ENCODE results near the gene CLEC14A.

CLEC14A gene

DNA sequence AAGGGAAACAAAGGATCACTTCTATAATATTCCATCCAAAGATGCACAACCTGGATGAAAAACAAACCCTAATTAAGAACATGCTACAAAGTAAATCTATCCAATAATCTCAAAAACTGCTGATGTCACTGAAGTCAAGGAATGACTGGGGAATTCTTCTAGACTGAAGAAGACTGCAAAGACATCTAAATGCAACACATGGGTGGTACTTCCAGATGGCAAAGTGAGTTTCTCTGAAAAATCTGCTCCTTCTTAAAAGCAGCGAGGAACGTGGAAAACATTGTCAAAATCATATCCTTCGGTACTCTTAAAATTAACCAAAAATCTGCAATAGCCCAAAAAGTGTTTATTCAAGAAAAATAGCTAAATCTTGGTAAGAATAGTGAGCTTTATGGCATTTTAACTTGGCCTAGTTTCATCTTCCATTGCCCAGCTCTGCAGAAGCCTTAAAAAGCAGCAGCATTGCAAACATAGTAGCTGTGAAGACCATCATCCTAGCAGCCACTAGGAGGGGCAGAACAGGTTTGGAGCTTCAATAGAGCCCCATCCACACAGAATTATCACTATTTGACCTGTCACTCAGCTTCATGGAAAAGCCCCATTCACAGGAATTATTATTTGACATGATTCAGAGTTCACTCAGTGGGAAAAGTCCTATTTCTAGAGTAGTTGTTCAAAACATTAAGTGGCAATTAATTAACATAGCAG is 7.4 kb downstream of the CLEC14A start:
- no peak for DNase-seq (ENCODE audit: low spot score)

GRCh38 chr14:38243696-38244240 is 12.1 kb downstream of the CLEC14A start:
- no peak for DNase-seq (ENCODE audit: low spot score)

- no peak for DNase-seq (ENCODE audit: low spot score)
Measured at GRCh38 chr14:38238878-38239277, 17.0 kb downstream of the CLEC14A start.

- DNase-seq (ENCODE audit: low spot score): no peak
Measured at GRCh38 chr14:38238332-38238731, 17.6 kb downstream of the CLEC14A start.

- DNase-seq (ENCODE audit: low spot score): no peak
Measured at GRCh38 chr14:38233218-38233617, 22.7 kb downstream of the CLEC14A start.

- DNase-seq (ENCODE audit: low spot score): no peak
Measured at GRCh38 chr14:38226366-38226765, 29.5 kb downstream of the CLEC14A start.

GRCh38 chr14:38225946-38226345 is 29.9 kb downstream of the CLEC14A start:
- DNase-seq (ENCODE audit: low spot score): no peak

DNA sequence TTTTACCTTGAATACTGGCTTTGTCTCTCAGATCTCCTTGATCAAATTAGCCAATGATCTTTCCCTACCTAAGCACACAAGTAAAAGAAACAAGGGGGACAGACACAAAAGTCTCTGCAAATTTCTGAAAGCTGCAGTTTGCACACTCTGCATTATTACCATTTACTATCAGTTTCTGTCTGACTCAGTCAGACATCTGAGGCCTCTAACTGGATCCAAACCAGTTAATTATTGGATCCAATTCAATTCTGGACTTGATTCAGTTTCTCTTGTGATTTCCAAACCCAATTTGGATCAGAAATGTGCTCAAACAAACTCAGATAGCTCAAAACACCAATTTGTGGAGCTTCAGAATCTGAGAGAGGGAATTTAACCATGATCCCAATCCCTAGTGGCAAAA is 31.6 kb downstream of the CLEC14A start:
- DNase-seq (ENCODE audit: low spot score): no peak

DNA sequence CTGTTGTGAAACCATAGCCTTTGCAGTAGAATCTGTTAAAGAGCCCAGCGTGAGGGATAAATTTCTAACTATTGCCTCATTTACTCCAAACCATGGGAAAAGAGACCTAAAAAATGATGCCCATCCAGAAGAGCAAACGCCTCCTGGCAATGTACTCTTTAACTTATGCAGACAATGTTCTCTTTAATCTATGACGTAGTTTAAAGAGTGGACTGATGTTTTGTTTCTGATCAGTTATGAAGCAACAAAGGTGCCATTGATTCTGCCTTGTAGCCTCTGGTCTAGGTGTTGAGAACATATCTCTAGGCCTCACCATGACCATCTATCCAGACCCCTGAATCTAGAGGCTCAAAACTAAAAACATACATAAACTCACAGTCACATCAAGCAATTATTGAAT is 34.8 kb downstream of the CLEC14A start:
- no peak for DNase-seq (ENCODE audit: low spot score)

DNA sequence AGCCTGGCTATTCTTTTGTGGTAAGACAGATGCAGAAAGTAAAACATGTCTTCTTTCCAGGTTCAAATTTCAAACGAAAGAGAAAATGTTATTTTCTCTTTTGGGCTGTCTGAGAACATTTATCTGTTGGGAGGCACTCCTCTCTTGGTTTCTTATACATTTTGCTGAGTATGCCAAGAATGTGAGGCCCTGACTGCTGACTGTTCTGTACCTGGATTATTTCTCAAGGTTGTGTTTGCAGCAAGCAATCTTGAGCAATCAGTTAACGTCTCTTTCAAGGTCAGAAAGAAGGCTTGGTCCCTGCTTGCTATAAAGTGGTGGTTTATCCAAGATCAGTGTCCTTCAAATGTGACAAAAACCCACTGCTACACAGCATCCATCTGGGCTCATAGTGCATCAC is 38.3 kb downstream of the CLEC14A start:
- DNase-seq (ENCODE audit: low spot score): no peak

DNA sequence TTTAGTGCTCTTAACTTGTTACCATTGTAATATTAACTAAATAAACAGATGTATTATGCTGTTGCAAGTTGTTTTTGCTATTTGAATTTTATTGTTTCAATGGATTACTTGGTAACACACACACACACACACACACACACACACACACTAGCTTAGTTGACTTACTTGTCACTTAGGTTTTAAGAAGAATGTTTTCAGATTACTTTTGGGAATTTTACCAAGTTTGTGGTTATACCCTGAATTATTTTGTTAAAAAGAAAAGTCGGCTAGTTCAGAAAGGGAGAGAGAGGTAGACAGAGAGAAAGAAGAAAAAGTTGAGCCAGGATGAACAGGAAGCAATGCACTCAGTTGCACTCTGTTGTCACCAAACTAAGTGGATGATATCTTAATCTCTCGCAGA is 42.9 kb downstream of the CLEC14A start:
- DNase-seq (ENCODE audit: low spot score): no peak

- no peak for DNase-seq (ENCODE audit: low spot score)
Measured at GRCh38 chr14:38212111-38212510, 43.8 kb downstream of the CLEC14A start.

DNA sequence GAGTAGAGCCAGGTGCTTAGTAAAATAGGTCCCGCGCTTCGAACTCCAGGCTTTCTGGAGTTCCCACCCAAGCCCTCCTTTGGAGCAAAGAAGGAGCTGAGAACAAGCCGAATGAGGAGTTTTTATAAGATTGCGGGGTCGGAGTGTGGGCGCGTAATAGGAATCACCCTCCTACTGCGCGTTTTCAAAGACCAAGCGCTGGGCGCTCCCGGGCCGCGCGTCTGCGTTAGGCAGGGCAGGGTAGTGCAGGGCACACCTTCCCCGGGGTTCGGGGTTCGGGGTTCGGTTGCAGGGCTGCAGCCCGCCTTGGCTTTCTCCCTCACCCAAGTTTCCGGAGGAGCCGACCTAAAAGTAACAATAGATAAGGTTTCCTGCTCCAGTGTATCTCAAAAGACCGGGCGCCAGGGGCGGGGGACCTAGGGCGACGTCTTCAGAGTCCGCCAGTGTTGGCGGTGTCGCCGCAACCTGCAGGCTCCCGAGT is 44.6 kb downstream of the CLEC14A start:
- no peak for DNase-seq (ENCODE audit: low spot score)

DNA sequence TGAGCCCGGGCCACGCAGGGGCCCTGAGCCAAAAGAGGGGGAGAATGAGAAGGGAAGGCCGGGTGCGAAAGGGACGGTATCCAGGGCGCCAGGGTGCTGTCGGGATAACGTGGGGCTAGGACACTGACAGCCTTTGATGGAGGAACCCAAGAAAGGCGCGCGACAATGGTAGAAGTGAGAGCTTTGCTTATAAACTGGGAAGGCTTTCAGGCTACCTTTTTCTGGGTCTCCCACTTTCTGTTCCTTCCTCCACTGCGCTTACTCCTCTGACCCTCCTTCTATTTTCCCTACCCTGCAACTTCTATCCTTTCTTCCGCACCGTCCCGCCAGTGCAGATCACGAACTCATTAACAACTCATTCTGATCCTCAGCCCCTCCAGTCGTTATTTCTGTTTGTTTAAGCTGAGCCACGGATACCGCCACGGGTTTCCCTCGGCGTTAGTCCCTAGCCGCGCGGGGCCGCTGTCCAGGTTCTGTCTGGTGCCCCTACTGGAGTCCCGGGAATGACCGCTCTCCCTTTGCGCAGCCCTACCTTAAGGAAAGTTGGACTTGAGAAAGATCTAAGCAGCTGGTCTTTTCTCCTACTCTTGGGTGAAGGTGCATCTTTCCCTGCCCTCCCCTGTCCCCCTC is 45.2 kb downstream of the CLEC14A start:
- no peak for DNase-seq (ENCODE audit: low spot score)

- no peak for DNase-seq (ENCODE audit: low spot score)
Measured at GRCh38 chr14:38209572-38210557, 46.0 kb downstream of the CLEC14A start.

- DNase-seq (ENCODE audit: low spot score): no peak
Measured at GRCh38 chr14:38208618-38209562, 47.0 kb downstream of the CLEC14A start.

- DNase-seq (ENCODE audit: low spot score): no peak
Measured at GRCh38 chr14:38207736-38208617, 47.9 kb downstream of the CLEC14A start, which contains the start of gene SSTR1. SSTR1 (plus strand) TSS chr14:38207904; CDS start chr14:38209390, 1,486 bp downstream.

DNA sequence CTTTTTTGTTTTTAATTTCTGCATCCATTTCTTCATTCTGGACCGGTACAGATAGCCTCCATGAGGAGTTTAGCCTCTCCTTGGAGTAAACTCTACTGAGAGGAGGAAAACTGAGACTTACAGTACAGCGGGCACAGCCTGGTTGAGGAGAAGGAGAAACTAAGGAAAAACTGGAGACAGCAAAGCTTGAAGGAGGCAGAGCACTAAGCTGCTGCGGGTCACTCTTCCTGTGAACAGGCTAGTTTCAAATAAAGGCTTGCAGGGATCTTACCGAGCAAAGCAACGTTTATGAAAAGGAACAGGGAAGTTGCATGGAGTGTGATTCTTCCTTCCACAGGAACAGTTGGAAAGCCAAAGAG is 48.5 kb downstream of the CLEC14A start:
- DNase-seq (ENCODE audit: low spot score): no peak

GRCh38 chr14:38206689-38207376 is 49.1 kb downstream of the CLEC14A start:
- DNase-seq (ENCODE audit: low spot score): no peak
